Measurements from ENCODE around the gene GPC5. TPM values are rescaled to one million over a fixed set of nuclear protein-coding genes. Genes with fewer than 3 reads are reported as not detected.

GPC5 gene
- total RNA-seq, 1 donor from 2014 or later = 0.57 TPM

DNA sequence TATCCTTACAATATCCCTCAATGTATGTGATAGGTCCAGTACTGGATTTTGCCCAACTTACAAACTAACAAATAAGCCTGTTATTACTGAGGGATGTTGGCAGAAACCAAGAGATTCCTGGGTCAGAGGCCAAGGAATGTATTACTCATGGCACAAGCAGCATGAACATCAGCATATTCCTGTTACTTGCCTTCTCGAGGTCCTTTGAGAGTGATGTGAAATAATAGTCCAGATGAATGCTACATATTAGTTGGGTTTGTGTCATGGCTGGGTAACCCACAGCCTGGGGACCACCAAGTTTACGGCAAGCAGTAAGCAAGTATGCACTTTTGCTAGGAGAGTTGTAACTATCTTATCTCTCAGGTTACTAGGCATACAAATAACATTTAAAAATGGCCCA, 1443.7 kb downstream of the GPC5 start:
- Mint-ChIP-seq H3K27me3 (no peaks in the 10 kb centered on the region), H3K36me3 (ENCODE audit: insufficient read depth) (no peaks in the 10 kb centered on the region), H3K4me3 (ENCODE audit: low read depth) (no peak overlapping the region), H3K27ac (no peak overlapping the region), H3K4me1 (ENCODE audit: low read depth) (no peaks in the 10 kb centered on the region), H3K9me3 (ENCODE audit: low read depth) (peaks cover 6% of the 10 kb centered on the region)
- TF ChIP-seq, protein P1, sequence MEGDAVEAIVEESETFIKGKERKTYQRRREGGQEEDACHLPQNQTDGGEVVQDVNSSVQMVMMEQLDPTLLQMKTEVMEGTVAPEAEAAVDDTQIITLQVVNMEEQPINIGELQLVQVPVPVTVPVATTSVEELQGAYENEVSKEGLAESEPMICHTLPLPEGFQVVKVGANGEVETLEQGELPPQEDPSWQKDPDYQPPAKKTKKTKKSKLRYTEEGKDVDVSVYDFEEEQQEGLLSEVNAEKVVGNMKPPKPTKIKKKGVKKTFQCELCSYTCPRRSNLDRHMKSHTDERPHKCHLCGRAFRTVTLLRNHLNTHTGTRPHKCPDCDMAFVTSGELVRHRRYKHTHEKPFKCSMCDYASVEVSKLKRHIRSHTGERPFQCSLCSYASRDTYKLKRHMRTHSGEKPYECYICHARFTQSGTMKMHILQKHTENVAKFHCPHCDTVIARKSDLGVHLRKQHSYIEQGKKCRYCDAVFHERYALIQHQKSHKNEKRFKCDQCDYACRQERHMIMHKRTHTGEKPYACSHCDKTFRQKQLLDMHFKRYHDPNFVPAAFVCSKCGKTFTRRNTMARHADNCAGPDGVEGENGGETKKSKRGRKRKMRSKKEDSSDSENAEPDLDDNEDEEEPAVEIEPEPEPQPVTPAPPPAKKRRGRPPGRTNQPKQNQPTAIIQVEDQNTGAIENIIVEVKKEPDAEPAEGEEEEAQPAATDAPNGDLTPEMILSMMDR (IDR thresholded peaks at IDR 0.05; ENCODE audit: unreplicated experiment) = no peak
- no peak for DNase-seq (ENCODE audit: low spot score, unreplicated experiment)

DNA sequence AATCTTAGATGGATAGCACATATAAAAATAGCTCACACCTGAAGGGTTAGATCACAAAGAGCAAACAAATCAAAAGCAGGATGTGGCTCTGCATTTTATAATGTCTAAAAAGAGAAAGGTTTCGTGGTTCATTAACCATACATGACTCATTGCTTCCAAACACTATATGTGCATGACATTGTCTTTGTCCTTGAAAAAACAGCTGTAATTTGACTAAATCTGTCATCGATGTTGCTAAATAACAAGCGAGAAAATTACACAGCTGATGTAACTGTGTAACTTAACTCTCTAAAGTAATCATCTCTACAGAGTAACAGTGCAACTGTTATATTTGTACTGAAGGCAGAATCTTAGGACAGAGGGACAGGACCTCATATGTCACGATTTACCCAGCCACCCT, 1445.1 kb downstream of the GPC5 start:
- no peak for DNase-seq (ENCODE audit: low spot score, unreplicated experiment)
- Mint-ChIP-seq H3K4me3 (ENCODE audit: low read depth) (no peak overlapping the region), H3K27me3 (no peaks in the 10 kb centered on the region), H3K9me3 (ENCODE audit: low read depth) (peaks cover 6% of the 10 kb centered on the region), H3K36me3 (ENCODE audit: insufficient read depth) (no peaks in the 10 kb centered on the region), H3K27ac (no peak overlapping the region), H3K4me1 (ENCODE audit: low read depth) (no peaks in the 10 kb centered on the region)
- TF ChIP-seq, protein P1 (IDR thresholded peaks at IDR 0.05; ENCODE audit: unreplicated experiment) = no peak

GRCh38 chr13:92849381-92849780, 1451.0 kb downstream of the GPC5 start:
- TF ChIP-seq, protein P1 (IDR thresholded peaks at IDR 0.05; ENCODE audit: unreplicated experiment) = no peak
- Mint-ChIP-seq H3K4me1 (ENCODE audit: low read depth) (no peaks in the 10 kb centered on the region), H3K9me3 (ENCODE audit: low read depth) (no peaks in the 10 kb centered on the region), H3K4me3 (ENCODE audit: low read depth) (no peak overlapping the region), H3K27ac (no peak overlapping the region), H3K36me3 (ENCODE audit: insufficient read depth) (no peaks in the 10 kb centered on the region), H3K27me3 (peaks cover 3% of the 10 kb centered on the region)
- no peak for DNase-seq (ENCODE audit: low spot score, unreplicated experiment)

DNA sequence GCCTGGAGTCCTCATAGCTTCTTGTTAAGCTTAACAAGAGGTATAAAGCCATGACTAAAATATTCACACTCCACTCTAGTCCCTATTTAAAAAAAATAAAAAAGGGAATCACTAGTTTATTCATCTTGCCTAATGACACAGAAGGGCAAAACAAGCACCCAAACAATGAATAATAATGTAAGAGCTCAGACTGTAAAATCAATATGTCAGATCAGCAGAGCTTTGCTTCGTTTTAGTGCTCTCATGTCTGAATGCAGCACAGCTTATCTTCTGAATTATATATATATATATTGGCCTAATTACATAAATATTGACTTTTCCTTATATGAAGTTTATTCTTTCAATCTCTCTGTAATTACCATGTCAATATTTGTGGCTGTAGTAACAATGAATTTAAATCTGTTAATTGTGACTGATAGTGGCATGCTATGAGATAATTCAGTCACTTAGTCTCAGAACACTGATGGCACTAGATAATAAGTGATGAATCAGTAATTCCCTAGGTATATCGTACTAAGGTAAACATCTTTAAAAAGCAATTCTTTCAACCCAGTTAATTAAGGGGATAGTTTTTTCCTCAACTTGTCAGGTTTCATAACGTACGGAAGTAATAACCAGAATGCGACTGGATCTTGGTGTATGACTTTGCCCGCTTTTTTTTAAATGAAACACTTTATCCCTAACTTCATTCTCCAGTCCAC, 1466.3 kb downstream of the GPC5 start:
- Mint-ChIP-seq H3K4me1 (ENCODE audit: low read depth) (peaks cover 3% of the 10 kb centered on the region), H3K4me3 (ENCODE audit: low read depth) (no peak overlapping the region), H3K9me3 (ENCODE audit: low read depth) (no peaks in the 10 kb centered on the region), H3K27ac (no peak overlapping the region), H3K36me3 (ENCODE audit: insufficient read depth) (no peaks in the 10 kb centered on the region), H3K27me3 (peaks cover 74% of the 10 kb centered on the region)
- TF ChIP-seq, protein P1 (IDR thresholded peaks at IDR 0.05; ENCODE audit: unreplicated experiment) = no peak
- DNase-seq (ENCODE audit: low spot score, unreplicated experiment) = no peak

GRCh38 chr13:92873029-92873428, 1474.6 kb downstream of the GPC5 start:
- TF ChIP-seq, protein P1 (IDR thresholded peaks at IDR 0.05; ENCODE audit: unreplicated experiment) = no peak
- no peak for DNase-seq (ENCODE audit: low spot score, unreplicated experiment)
- Mint-ChIP-seq H3K27ac (no peak overlapping the region), H3K9me3 (ENCODE audit: low read depth) (no peaks in the 10 kb centered on the region), H3K4me3 (ENCODE audit: low read depth) (no peak overlapping the region), H3K27me3 (peaks cover 50% of the 10 kb centered on the region), H3K36me3 (ENCODE audit: insufficient read depth) (no peaks in the 10 kb centered on the region), H3K4me1 (ENCODE audit: low read depth) (peaks cover 2% of the 10 kb centered on the region)

All from progenitor cell of endocrine pancreas (in vitro differentiated cells).